HEK293 (cell line): ENCODE measurements around the gene PAFAH1B2.
"Not testable (repeated sequence)": the region's sequence is repeated elsewhere in the genome, so short reads cannot be mapped to it uniquely, and the experiment has no call there.

ENCODE experiments used
- CTCF ChIA-PET: fragments of 350-600 bp; formaldehyde crosslinking; extraction: SDS; loops from one replicate; lab custom pipeline; 2021; ENCODE audit warnings: antibody characterized with exemption; lab: Yijun Ruan, JAX
- POLR2A ChIA-PET: fragments of 300-600 bp; formaldehyde crosslinking; extraction: SDS; loops from one replicate; lab custom pipeline; 2020; ENCODE audit warnings: antibody characterized with exemption, inconsistent platforms; lab: Yijun Ruan, JAX
- H3K27ac ChIP-seq: fragments of 200-500 bp; sonication (Bioruptor generic); 2 replicates; pipeline ENCODE4 v1.5.1; 2014; ENCODE audit warnings: low read depth, low read length, control low read depth, inconsistent platforms; ENCODE audit errors: extremely low read depth
- H3K36me3 ChIP-seq, 2 experiments: fragments of 200-500 bp in 1 of 2; sonication (Bioruptor generic) in 1 of 2; 1 replicate in 1 of 2; 2 replicates in 1 of 2; pipeline ENCODE4 v1.5.1; 2014 to 2017; ENCODE audit warnings: inconsistent platforms in 2 of 2, low read length in 2 of 2; ENCODE audit not compliant: control insufficient read depth in 2 of 2, insufficient read depth in 1 of 2
- H3K4me1 ChIP-seq: fragments of 200-500 bp; sonication (Bioruptor generic); 2 replicates; pipeline ENCODE4 v1.5.1; 2014; ENCODE audit warnings: mild to moderate bottlenecking, low read length, inconsistent platforms; ENCODE audit not compliant: control insufficient read depth, insufficient read depth
- H3K4me3 ChIP-seq: 2 replicates; pipeline ENCODE4 v1.5.1; 2011; ENCODE audit warnings: low read depth, mild to moderate bottlenecking, control low read depth, low read length, moderate library complexity
- H3K9me3 ChIP-seq: fragments of 200-500 bp; sonication (Bioruptor generic); 2 replicates; pipeline ENCODE4 v1.5.1; 2014; ENCODE audit warnings: low read depth, low read length, inconsistent platforms; ENCODE audit not compliant: control insufficient read depth, insufficient read depth
- KLF8 ChIP-seq: fragments of 450-650 bp; formaldehyde crosslinking; IDR thresholded peaks from 2 replicates; pipeline ENCODE4 v1.5.1; 2016; ENCODE audit warnings: missing biosample characterization, missing genetic modification characterization
- REST ChIP-seq: fragments of 450-650 bp; formaldehyde crosslinking; IDR thresholded peaks from 2 replicates; pipeline ENCODE4 v1.5.1; 2016; ENCODE audit warnings: missing biosample characterization, missing genetic modification characterization
- YY2 ChIP-seq: fragments of 450-650 bp; formaldehyde crosslinking; IDR thresholded peaks from 2 replicates; pipeline ENCODE4 v1.5.1; 2016; ENCODE audit warnings: missing biosample characterization, missing genetic modification characterization
- ZBTB48 ChIP-seq: fragments of 450-650 bp; formaldehyde crosslinking; IDR thresholded peaks from 2 replicates; pipeline ENCODE4 v1.5.1; 2016; ENCODE audit warnings: missing biosample characterization, missing genetic modification characterization
- ZBTB49 ChIP-seq: fragments of 450-650 bp; formaldehyde crosslinking; IDR thresholded peaks from 2 replicates; pipeline ENCODE4 v1.5.1; 2016; ENCODE audit warnings: missing biosample characterization, missing genetic modification characterization, low read depth
- ZNF280D ChIP-seq: fragments of 450-650 bp; formaldehyde crosslinking; IDR thresholded peaks from 2 replicates; pipeline ENCODE4 v1.5.1; 2016; ENCODE audit warnings: missing biosample characterization, missing genetic modification characterization
- ZNF394 ChIP-seq: fragments of 450-650 bp; formaldehyde crosslinking; IDR thresholded peaks from 2 replicates; pipeline ENCODE4 v1.5.1; 2016; ENCODE audit warnings: missing biosample characterization, missing genetic modification characterization, mild to moderate bottlenecking, moderate library complexity, borderline replicate concordance
- ZNF423 ChIP-seq: fragments of 450-650 bp; formaldehyde crosslinking; IDR thresholded peaks from 2 replicates; pipeline ENCODE4 v1.5.1; 2016; ENCODE audit warnings: missing biosample characterization, missing genetic modification characterization
- ZNF433 ChIP-seq: fragments of 450-650 bp; formaldehyde crosslinking; IDR thresholded peaks from 2 replicates; pipeline ENCODE4 v1.5.1; 2016; ENCODE audit warnings: missing biosample characterization, missing genetic modification characterization, low read depth
- ZNF521 ChIP-seq: fragments of 450-650 bp; formaldehyde crosslinking; IDR thresholded peaks from 2 replicates; pipeline ENCODE4 v1.5.1; 2017; ENCODE audit warnings: missing biosample characterization, mild to moderate bottlenecking, missing genetic modification characterization
- ZNF549 ChIP-seq: fragments of 450-650 bp; IDR thresholded peaks from 2 replicates; pipeline ENCODE4 v1.5.1; 2018; ENCODE audit warnings: missing biosample characterization, missing genetic modification characterization, mild to moderate bottlenecking, inconsistent platforms, moderate library complexity
- ZNF610 ChIP-seq: fragments of 450-650 bp; formaldehyde crosslinking; IDR thresholded peaks from 2 replicates; pipeline ENCODE4 v1.5.1; 2016; ENCODE audit warnings: missing biosample characterization, missing genetic modification characterization, borderline replicate concordance
- ZNF626 ChIP-seq: fragments of 450-650 bp; sonication (Bioruptor Pico); formaldehyde crosslinking; IDR thresholded peaks from 2 replicates; pipeline ENCODE4 v1.5.1; 2018; ENCODE audit warnings: missing biosample characterization, missing genetic modification characterization, inconsistent platforms
- ZNF785 ChIP-seq: fragments of 450-650 bp; formaldehyde crosslinking; IDR thresholded peaks from 2 replicates; pipeline ENCODE4 v1.5.1; 2016; ENCODE audit warnings: missing biosample characterization, missing genetic modification characterization
- TF ChIP-seq, protein P1 (sequence below): fragments of 450-650 bp; formaldehyde crosslinking; conservative IDR thresholded peaks from 2 replicates; pipeline ENCODE4 v1.5.1; 2016; ENCODE audit warnings: low read depth, missing biosample characterization, missing genetic modification characterization

Gene PAFAH1B2

GRCh38 chr11:117127171-117127901 is 16.8 kb upstream of the PAFAH1B2 start (continued):
- TF ChIP-seq REST (tag by site-specific recombination): no peak
- TF ChIP-seq YY2 (tag by site-specific recombination): no peak
- no peak for TF ChIP-seq ZNF610 (tag by site-specific recombination)
- TF ChIP-seq ZNF521 (tag by site-specific recombination): no peak

DNA sequence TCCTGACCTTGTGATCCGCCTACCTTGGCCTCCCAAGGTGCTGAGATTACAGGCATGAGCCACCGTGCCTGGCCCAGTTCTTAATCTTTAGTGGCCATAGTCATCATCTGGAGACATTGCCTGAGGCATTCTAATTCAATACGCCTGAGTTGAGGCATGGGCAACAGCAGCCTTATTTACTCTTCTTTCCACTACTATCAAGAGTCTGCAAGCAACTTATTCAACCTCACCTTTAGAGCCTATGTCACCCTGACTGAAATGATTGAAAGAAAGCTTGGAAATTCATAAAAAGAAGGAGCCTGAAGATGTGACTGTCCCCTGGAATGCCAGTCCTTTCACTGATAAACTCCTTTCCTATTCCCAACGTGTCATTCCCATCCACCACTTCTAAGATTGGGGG is 15.8 kb upstream of the PAFAH1B2 start:
- Histone ChIP-seq H3K36me3 (no peaks in the 10 kb centered on the region), H3K4me1 (no peaks in the 10 kb centered on the region), H3K27ac (no peak overlapping the region), H3K9me3 (no peaks in the 10 kb centered on the region), H3K4me3 (no peak overlapping the region)
- ChIA-PET POLR2A (no interaction called here), CTCF (interaction anchor here (0.6 to 1.7 kb wide), 3 partner anchors 99 to 396 kb away, joined by 5 to 8 read pairs (median 5); no protein-coding TSS in a partner anchor)
- no peak for TF ChIP-seq ZBTB48 (tag by site-specific recombination)
- TF ChIP-seq KLF8 (tag by site-specific recombination): no peak
- TF ChIP-seq ZNF280D (tag by site-specific recombination): no peak
- TF ChIP-seq ZNF785 (tag by site-specific recombination): no peak
- TF ChIP-seq, protein P1, sequence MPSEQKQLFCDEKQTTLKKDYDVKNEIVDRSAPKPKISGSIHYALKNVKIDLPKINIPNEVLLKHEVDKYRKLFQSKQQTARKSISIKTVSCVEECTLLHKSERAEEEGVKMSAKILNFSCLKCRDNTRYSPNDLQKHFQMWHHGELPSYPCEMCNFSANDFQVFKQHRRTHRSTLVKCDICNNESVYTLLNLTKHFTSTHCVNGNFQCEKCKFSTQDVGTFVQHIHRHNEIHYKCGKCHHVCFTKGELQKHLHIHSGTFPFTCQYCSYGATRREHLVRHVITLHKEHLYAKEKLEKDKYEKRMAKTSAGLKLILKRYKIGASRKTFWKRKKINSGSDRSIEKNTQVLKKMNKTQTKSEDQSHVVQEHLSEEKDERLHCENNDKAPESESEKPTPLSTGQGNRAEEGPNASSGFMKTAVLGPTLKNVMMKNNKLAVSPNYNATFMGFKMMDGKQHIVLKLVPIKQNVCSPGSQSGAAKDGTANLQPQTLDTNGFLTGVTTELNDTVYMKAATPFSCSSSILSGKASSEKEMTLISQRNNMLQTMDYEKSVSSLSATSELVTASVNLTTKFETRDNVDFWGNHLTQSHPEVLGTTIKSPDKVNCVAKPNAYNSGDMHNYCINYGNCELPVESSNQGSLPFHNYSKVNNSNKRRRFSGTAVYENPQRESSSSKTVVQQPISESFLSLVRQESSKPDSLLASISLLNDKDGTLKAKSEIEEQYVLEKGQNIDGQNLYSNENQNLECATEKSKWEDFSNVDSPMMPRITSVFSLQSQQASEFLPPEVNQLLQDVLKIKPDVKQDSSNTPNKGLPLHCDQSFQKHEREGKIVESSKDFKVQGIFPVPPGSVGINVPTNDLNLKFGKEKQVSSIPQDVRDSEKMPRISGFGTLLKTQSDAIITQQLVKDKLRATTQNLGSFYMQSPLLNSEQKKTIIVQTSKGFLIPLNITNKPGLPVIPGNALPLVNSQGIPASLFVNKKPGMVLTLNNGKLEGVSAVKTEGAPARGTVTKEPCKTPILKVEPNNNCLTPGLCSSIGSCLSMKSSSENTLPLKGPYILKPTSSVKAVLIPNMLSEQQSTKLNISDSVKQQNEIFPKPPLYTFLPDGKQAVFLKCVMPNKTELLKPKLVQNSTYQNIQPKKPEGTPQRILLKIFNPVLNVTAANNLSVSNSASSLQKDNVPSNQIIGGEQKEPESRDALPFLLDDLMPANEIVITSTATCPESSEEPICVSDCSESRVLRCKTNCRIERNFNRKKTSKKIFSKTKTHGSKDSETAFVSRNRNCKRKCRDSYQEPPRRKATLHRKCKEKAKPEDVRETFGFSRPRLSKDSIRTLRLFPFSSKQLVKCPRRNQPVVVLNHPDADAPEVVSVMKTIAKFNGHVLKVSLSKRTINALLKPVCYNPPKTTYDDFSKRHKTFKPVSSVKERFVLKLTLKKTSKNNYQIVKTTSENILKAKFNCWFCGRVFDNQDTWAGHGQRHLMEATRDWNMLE: no peak
- no peak for TF ChIP-seq ZBTB49 (tag by site-specific recombination)
- TF ChIP-seq ZNF423 (tag by site-specific recombination): no peak
- TF ChIP-seq ZNF549 (tag by site-specific recombination): no peak
- no peak for TF ChIP-seq ZNF626
- no peak for TF ChIP-seq ZNF433 (tag by site-specific recombination)
- TF ChIP-seq ZNF394 (tag by site-specific recombination): no peak

GRCh38 chr11:117130396-117130795 is 13.7 kb upstream of the PAFAH1B2 start:
- H3K4me1 ChIP-seq, H3K27ac ChIP-seq, H3K4me3 ChIP-seq, POLR2A ChIA-PET, H3K36me3 ChIP-seq, H3K9me3 ChIP-seq: not testable (repeated sequence)
- CTCF ChIA-PET: interaction anchor here (0.8 kb wide), 1 partner anchor 24 kb away, joined by 3 read pairs; no protein-coding TSS in a partner anchor
